HG03520 (cell line): Measurements from ENCODE around the gene RPS21.
A peak's percentile ranks its signal among the peaks of the same experiment; 100 is the strongest.

Experiments
- ATAC-seq: cut with Tn5 transposase; IDR thresholded peaks from one replicate; pipeline ENCODE4 v1.9.1; 2021; ENCODE audit warnings: mild to moderate bottlenecking, moderate library complexity; ENCODE audit not compliant: unreplicated experiment

Gene RPS21

DNA sequence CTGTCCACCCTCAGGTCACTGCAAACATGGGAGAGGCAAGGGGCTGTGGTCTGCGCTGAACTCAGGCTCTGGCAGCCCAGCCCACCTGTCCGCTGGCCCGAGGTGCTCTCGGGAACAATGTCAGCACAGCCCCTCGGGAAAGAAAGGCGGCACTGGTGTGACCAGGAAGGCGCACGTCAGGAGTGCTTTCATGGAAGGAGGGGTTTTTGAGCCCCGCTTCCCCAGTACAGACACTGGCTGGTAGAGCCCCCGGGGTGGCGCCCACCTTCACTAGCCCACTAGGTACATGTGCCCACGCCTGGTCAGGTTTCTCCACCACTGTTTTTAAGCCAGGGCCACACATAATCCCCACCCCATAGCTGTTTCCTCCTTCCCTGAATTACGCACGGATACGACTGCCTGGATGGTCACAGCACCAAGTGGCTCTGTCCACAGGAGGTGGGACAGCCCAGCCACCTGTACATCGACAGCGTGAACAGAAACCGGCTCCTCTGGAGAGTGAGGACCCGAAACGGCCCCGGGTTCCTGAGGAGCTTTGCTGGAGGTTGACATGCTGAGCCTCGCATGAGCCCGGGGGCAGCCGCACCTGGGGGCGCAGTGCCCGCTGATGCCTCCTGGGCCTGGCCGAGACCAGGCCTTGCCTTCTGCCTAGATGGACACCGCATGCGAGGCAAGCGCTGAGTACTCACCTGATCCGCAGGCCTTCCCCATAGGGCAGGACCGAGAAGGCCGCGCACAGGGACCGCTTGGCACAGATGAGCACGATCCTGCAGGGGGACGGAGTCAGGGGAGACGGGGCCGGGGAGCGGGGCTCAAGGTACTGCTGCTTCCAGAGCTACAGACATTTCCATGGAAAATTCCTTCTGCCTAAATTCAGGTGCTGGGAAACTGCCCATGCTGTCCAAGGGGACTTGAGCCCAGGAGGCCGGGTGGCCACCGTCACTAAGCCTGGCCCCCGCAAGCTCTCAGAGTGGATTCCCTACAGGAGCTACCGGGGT, 7.6 kb downstream of the RPS21 start:
- ATAC-seq = no peak

DNA sequence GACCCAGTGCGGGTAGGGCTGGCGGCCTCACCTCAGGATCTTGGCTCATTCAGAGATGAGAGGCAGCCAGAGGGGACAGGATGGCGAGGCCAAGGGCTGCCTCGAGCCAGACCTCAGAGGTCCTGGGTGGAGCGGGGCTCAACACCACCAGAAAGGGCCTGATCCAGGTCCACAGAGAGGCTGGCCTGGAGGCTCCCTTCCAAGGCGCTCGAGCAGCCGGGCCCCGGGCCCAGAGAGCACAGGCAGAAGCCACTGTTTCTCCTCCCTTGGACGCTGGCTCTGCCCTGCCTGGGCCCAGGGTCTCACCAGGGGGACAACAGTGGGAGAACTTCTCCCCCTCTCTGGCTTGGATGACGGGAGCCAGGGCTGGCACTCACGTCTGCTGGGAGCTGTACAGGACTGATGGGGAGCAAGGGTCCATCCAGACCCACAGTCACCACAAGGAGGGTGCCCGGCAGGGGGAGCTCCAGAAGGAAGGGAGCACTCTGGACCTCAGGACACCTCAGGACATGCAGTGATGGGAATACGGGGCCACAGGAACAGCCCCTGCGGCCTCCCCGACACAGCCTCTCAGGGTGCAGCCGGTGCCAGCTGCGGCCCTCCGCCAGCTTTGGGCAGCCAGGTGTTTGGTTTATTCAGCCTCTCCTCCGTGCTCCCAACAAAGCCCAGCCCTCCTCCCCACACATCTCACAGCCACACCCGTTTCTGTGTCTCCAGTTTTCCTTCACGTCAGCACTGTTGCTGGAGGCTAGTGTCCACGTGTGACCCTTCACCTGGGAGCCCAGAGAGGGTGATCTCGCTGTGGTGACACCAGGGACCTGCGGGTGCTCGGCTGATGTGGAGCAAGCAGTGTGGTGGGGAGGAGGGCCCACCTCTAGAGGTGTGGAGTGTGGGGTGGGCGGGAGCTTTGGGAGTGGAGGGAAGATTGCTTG, 8.7 kb downstream of the RPS21 start:
- no peak for ATAC-seq

DNA sequence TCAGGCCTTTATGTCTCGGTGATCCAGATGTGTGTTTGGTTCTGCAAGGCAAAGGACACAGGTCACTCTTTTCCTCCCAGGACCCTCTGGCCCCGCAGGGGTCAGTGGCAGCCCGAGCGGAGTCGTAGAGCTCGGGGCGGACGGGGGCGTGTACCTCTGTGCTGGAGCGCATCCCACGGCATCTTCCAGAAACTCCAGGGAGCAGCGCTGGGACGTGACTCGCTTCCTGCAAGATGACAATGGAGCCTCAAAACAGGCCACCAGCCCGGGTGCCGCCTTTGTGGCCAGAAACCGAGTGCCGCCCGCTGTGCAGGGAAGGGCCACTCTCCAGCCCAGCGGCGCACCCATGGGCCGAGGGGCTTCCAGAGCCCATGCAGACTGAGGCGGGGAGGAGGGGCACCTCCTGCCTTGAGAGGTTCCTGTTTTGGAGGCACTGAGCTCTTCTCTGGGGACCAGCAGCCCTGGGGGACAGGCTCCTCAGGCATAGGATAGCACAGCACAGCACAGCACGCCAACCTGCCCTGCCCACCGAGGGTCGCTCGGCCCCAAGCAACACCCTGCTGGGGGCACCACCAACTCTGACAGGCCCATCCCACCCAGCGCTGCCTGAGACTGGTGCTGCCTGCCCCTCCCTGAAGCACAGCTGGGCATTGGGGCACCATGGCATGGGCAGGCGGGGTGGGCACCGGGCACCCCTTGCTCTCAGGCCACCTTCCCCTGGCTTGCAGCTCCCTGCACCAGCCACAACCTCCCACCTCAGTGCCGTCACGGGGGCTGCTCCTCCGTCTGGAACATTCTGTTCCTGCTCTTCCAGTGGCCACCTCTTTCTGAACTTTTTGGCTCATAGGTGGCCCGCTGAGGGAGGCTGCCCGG, 9.7 kb downstream of the RPS21 start:
- no peak for ATAC-seq

GRCh38 chr20:62398120-62398821, 11.4 kb downstream of the RPS21 start:
- no peak for ATAC-seq

DNA sequence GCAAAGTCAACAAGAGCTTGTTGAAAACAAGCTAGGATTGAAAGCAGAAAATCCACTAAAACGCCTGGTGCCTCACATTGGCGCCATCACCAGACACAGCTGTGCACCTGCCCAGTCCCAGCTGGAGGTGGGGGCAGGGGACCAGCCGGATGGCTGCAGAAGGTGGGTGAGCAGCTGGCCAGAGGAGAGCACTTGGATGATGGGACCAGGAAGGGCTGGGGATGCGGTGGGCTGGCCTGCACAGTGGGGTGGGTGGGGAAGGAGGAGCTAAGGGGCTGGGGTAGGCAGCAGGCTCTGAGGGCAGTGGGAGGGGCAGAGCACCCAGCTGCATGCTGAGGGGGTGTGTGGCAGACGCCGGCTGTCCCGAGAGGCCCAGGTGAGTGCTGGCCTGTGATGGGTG, 13.1 kb downstream of the RPS21 start:
- no peak for ATAC-seq

- no peak for ATAC-seq
These were observed 13.6 kb downstream of the RPS21 start for GRCh38 chr20:62400541-62400940.

GRCh38 chr20:62401331-62401779, 14.5 kb downstream of the RPS21 start:
- ATAC-seq = no peak

- ATAC-seq = no peak
These were observed 15.7 kb downstream of the RPS21 start for GRCh38 chr20:62402456-62403150.

DNA sequence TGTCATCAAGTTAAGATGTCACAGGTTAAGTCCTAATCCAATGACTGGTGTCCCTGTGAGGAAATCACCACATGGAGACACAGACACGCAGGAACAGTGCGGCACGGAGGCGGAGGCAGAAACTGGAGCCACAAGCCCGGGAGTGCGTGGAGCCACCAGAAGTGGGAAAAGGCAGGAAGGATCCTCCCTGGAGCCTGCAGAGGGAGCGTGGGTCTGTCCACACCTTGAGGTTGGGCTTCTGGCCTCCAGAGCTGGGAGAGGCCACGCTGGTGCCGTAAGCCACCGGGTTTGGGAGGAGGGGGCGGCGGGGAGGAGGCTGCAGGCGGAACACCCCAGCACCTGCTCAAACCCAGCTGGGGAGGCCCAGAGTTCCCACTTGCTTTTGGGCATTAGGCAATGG, 16.4 kb downstream of the RPS21 start:
- ATAC-seq = no peak

DNA sequence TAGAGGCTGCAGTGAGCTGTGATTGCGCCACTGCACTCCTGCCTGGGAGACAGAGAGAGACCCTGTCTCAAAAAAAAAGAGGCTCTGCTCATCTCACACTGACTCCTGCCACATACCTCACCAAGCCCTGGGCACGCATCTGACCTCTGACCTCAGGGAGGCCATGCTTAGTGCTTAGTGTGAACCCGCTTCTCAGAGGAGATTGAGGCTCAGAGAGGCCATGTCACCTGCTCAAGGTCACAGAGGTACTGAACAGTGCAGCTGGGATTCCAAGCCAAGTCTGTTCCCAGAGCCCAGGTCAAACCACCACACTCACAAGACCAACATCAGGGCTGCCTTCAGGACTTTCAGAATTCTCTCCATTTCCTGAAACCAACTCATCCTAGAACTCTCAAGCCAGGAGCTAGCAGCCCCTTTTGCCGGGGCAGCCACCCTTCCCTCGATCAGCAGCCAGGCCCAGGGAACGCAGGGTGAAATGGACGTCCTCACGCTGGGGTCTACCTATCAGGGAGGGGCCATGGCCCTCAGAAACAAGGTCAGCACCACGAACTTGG, 17.3 kb downstream of the RPS21 start:
- no peak for ATAC-seq

- ATAC-seq = no peak
These were observed 17.8 kb downstream of the RPS21 start for GRCh38 chr20:62404761-62405107.

GRCh38 chr20:62405108-62405980, 18.4 kb downstream of the RPS21 start:
- no peak for ATAC-seq

- ATAC-seq = no peak
These were observed 19.1 kb downstream of the RPS21 start for GRCh38 chr20:62405981-62406513.

DNA sequence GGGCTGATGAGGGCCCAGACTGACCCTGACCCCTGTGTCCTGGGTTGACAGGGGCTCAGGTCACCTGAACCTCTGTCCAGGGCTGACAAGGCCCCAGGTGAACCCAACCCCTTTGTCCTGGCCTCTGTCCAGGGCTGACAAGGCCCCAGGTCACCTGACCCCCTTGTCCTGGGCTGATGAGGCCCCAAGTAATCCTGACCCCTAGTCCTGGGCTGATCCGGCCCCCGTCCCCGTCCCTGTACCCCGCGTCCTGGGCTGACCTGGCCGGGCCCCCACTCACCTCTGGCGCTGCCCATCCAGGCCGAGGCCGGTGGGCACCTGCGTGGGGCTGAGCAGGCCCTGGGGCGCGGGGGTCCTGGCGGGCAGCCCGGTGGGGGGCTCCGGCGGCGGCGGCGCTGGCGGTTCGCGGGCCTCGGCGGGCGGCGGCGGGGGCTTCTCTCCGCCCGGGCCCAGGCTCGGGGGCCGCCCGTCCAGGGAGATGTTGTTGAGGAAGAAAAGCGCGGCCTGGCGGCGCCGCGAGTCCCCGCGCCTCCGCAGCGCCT, 19.8 kb downstream of the RPS21 start:
- no peak for ATAC-seq

DNA sequence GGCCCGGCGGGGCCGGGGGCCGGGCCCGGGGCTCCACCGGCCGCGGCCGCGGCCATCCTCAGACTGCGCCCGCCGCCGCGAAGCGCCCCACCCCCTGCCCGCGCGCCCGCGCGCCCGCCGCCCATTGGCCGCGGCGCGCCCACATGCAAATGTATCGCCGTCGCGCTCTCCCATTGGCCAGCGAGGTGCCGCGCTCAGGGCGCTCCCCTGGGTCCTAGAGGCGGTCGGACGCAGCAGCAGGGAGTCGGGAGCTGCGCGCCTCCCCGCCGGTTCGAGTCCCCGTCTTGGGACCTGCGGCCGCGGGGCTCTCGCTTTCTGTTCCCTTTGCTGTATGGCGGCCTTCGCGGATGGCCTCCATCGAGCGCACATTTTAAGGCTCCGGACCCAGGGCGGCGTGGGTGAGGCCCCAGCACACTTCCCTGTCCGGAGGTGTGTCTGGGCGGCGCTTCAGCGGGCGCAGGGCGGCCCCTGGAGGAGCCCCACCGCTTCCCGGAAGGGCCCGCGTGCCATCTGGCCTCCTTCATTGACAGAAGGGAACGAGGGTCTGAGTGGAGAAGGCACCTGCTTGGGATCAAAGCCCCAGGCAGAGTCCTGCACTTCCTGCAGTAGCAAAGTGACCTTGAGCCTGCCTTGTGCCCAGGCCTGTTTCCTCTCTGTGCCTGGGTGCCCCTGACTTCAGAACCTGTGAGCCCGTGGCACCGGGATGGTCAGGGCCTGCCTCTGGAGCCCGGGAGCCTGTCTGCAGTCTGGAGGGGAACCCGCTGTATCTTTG, 20.5 kb downstream of the RPS21 start, which contains the start of gene CABLES2:
Gene CABLES2, minus strand, starts transcription at position 65 of the 772 bp plus-strand sequence. Its CDS starts 9 bp downstream, at position 56.
- peak; percentile 83 for ATAC-seq

DNA sequence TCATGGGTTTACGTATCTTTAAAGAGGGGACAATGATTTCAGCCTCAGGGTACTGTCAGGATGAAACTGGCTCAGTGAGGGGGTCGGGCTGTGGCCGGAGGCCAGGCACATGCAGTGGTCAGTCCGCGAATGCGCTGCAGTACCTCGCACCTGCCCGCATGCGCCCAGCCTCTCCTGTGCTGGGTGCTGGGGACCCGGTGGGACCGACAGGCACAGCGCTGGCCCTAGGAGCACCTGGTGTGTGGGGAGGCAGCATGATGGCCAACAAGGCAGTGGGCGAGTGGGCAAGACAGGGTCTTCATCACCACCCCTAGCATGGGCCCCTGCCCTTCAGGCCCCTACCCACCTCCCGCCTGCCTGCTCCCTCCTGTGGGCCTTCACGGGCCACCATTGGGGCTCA, 21.2 kb downstream of the RPS21 start:
- no peak for ATAC-seq

GRCh38 chr20:62408640-62409039, 21.7 kb downstream of the RPS21 start:
- no peak for ATAC-seq
